ENCODE data around the gene ACKR4.
"Not testable (repeated sequence)": the region's sequence is repeated elsewhere in the genome, so short reads cannot be mapped to it uniquely, and the experiment has no call there.

Gene ACKR4

GRCh38 chr3:132595014-132595413 is 2.1 kb upstream of the ACKR4 start:
- DNase-seq, result no peak

- DNase-seq, result no peak
Observed at GRCh38 chr3:132596326-132596725, 744 bp upstream of the ACKR4 start.

DNA sequence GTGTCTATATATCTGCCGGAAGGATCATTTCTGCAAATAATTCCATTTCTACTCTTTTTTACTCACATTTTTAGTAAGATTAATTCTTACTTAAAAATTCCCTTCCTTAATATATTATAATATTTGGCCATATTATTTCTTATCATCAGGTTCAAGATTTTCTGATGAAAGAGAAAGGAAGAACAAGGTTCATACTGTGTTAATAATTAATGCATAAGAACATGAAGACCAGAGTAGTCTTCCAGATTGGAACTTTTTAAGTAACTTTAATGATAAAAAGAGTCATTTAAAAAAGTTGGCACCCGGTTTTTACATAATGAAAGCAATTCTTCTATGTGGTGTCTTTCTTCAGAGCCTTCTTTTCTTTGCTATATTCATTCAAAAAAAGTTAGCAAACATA is 590 bp downstream of the ACKR4 start:
- DNase-seq, result no peak

DNA sequence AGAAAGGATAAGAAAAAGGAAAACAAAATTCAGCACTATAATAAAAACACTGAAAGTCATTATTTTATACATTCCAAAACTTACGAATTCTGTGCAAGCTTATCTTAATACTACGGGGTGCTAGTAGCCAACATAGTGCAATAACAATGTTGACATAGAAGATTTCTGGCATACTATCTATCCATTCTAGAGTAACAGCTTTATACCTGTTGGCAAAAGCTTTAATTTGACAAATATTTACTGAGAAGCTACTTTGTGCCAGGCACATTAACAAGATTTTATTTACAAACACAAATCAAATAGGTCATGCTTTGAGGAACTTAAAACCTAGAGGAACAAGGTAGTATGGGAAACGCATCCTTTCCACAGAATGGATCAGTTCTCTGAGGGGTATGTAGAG is 1.1 kb downstream of the ACKR4 start:
- DNase-seq, result no peak

DNA sequence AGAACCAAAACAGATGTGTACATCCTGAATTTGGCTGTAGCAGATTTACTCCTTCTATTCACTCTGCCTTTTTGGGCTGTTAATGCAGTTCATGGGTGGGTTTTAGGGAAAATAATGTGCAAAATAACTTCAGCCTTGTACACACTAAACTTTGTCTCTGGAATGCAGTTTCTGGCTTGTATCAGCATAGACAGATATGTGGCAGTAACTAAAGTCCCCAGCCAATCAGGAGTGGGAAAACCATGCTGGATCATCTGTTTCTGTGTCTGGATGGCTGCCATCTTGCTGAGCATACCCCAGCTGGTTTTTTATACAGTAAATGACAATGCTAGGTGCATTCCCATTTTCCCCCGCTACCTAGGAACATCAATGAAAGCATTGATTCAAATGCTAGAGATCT is 3.5 kb downstream of the ACKR4 start:
- DNase-seq, result not testable (repeated sequence)

DNA sequence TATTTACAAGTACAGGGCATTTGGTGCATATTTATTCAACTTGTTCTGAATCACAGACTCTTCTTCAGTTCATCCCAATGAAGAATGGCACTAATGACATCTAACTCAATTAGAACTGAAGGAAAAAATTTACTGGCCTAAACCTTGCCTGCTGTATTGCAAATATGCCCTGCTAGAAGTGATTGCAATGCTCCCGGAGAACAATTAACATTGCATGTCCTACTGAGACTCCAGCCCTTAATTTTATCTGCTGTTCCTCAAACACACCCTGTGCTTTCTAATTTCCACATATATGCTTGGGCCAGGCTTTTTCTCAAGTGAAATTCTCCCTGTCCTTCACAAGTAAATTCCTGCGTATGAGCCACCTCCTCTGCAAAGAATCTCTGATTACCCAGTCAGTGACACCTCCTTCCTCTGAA is 8.3 kb downstream of the ACKR4 start:
- no peak for DNase-seq

DNA sequence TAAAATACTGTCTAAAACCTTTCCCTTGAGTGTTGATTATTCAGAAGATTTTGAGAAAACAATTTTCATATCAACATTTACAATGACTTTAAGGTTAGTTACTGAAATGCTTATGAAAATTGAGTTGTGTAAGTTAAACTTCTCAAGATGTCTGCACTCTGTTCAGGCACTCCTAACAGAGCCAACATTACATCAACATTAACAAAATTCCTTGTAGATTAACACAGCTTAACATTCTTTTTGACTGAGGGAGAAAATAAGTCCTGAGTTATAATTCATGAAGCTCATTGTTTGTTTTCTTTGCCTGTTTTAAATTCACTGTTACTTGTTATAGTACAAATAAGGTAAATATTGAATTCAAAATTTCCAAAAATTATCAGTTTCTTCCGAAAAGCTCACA is 9.0 kb downstream of the ACKR4 start:
- DNase-seq, result no peak

GRCh38 chr3:132606620-132607019 is 9.6 kb downstream of the ACKR4 start:
- not testable (repeated sequence) for DNase-seq

- not testable (repeated sequence) for DNase-seq
Observed at GRCh38 chr3:132615301-132615700, 18.2 kb downstream of the ACKR4 start.

DNA sequence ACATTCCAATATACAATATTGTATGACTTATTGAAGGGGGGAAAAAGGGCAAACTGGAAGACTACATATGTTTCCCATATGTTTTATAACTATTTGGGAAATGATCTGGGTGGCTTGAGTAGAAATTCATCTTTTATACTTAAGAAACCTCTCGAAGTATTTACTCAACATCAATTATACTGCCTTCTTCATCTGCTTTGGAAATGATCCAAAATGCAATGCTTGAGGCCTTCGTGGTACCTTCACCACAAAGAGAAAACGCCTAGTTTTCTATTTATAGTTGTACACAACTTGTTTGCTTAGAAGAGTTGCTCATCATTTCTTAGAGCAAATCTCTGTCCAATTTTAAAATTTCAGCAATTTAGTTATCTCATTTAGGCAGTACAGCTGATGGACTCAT is 18.8 kb downstream of the ACKR4 start:
- DNase-seq, result no peak

DNA sequence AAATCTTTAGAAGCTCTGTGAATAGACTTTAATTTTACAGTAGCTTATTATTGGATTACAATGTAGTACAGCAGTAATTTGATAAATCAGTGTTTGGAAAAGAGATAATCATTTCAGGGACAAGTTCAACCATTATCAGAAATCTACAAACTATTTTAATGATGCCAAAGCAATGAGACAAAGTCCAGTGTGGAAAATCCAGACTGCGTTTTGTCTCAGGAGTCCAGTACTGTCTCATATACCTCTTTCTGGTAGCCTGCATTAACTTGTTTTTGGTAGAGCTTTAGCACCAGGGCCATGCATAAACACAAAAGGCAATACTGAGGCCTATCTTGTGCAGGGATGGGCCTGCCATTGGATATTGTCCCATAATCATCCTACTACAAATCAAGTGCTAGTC is 19.7 kb downstream of the ACKR4 start:
- DNase-seq, result no peak

- DNase-seq, result no peak
Observed at GRCh38 chr3:132622148-132622547, 25.1 kb downstream of the ACKR4 start.

DNA sequence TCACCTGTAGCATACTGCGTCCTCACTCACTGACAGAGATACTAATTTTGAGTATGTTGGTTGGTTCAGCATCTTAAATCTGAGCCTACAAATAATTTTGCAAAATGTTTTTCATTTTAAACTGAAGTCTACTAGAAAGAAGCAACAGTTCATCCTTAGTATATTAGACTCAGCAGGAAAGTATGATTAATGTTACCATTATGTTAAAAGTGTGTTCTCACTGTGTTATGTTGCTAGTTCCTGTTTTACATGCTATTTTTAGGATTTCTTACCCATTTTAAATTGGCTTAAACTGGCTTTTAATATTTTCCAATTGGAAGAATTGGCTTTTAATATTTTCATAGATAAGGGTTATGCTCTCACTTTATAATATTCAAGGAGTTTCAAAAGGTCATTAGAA is 25.7 kb downstream of the ACKR4 start:
- no peak for DNase-seq

GRCh38 chr3:132623646-132624045 is 26.6 kb downstream of the ACKR4 start:
- no peak for DNase-seq

GRCh38 chr3:132624790-132625189 is 27.7 kb downstream of the ACKR4 start:
- DNase-seq, result no peak

DNA sequence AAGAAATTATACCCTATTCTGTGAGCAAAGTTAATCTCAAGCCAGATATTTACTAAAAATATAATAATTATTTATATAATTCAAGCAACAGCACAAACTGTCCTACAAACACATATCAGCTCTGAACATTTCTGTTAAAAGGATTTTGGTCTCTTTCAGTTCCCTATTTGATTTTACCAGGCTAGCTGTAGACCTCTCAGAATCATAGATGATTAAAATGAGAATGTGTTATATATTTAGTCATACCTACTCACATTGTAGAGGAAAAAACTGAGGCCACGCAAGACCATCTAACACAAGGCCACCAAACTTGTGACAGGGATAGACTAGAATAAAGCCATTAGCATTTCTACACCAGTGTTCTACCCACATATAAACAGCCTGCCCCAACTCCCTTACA is 28.5 kb downstream of the ACKR4 start:
- DNase-seq, result no peak

GRCh38 chr3:132626955-132627354 is 29.9 kb downstream of the ACKR4 start:
- no peak for DNase-seq

- DNase-seq, result no peak
Observed at GRCh38 chr3:132628157-132628556, 31.1 kb downstream of the ACKR4 start.

GRCh38 chr3:132629928-132630327 is 32.9 kb downstream of the ACKR4 start:
- DNase-seq, result no peak

GRCh38 chr3:132630612-132631011 is 33.5 kb downstream of the ACKR4 start:
- no peak for DNase-seq

DNA sequence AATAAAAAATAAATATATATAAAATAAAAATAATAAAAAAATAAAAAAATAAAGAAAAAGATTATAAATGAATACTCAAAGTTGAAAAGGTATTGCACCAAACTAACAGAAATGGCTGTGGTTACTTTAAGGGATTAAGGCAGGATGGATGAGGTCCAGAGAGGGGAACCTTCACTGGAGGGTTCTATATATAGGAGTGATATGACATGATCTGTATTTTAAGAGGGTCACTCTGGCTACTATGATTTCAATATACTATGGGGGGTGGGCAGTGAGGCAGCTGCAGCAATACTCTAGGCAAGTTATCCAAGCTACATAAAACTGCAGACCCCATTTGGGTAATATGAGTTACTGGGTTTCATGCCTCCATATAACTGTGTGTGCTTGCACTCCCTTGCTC is 38.0 kb downstream of the ACKR4 start:
- DNase-seq, result no peak

DNA sequence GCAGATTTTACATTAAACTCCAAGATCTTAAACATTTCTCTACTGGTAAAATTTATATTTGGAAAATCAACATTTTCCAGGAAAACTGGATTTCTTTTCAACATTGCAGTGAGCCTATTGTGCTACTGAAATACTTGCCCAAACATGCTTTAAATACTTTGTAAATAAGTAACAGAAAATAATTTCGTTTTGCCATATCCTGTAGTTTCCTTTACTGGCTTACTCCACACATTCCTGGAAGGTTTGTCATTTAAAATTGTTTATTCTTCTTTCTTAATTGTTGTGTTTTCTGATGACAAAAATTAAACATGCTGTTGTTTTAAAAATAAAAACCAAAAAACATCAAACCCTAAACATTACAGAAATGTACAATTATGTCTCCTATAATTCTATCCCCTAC is 40.5 kb downstream of the ACKR4 start:
- DNase-seq, result no peak

DNA sequence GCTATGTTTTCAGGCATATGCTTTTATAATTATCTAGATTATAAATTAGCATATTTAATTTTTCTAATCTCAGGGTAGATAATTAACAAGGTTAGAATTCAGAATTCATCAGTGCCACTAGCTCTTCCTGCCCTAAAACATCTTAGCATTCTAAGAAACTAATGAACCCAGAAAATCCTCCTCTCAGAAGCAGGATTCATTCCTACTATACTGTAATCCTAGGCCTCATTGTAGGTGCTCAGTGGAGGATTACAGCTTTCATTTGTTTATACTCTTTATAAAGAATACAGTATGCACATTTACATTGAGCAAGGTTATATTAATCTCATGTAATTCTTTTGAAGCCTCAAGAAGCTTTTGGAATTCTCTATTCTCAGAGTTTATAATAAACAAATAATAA is 41.6 kb downstream of the ACKR4 start:
- no peak for DNase-seq

DNA sequence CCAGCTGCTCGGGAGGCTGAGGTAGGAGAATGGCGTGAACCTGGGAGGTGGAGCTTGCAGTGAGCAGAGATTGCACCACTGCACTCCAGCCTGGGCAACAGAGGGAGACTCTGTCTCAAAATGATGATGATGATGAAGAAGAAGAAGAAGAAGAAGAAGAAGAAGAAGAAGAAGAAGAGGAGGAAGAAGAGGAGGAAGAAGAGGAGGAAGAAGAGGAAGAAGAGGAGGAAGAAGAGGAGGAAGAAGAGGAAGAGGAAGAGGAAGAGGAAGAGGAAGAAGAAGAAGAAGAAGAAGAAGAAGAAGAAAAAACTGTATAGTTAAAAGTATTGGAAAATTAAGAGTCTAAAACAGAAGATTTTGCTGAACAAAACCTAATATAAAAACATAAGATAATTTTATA is 44.4 kb downstream of the ACKR4 start:
- DNase-seq, result not testable (repeated sequence)

DNA sequence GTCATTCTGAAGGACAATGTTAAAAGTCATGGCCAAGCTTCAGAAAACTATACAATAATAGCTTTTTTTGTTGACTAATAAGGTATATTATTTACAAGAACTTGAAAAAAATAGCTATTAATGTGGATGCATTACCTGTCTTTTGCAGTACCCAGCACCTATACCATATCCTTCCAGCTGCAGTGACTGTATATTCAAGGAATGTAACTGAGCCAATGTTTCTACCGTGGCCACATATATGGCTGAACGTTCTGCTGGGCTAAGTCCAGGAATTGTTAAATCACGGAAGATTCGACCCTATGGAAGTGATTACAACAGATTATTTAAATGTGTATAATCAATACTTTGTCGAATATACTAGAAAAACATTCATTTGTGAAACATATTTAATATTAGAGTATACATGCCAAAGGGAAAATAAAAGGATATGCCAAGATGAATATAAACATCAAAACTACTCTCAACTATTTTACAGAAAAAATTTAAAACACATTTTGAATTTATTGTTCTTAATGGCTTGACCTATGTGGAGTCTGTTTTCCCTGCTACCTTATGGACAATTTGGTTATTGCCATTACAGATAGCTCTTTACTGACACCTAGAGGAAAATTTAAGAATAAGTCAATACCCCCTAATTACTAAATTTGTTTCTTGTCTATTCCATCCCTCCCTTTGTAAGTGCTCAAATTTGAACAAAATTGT is 44.9 kb downstream of the ACKR4 start:
- DNase-seq, result no peak

DNA sequence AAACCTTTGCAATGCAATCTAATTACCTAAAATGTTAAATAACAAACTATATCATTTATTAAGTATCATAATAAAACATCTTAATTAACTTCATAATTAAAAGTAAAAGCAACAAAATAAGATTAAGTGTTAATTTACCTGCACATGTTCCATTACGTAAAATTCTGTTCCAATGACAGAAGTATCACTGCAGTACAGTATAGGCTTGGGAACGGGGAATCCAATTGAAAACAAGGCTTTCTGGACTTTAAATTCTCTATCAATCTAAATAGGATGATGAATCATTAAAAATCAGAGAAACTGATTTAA is 45.4 kb downstream of the ACKR4 start:
- no peak for DNase-seq

All from activated CD4-positive, alpha-beta T cell treated with anti-CD3 and anti-CD28 coated beads for 4 hours (primary cell).